SH-SY5Y (cell line): ENCODE results near the gene ZNF280A.

Source experiments
- GATA2 ChIP-seq: IDR thresholded peaks from 2 replicates; pipeline ENCODE4 v1.6.1; 2011; ENCODE audit warnings: mild to moderate bottlenecking, low read depth, low read length
- GATA3 ChIP-seq: IDR thresholded peaks from 2 replicates; pipeline ENCODE4 v1.6.1; 2011; ENCODE audit warnings: low read depth, mild to moderate bottlenecking, low read length, moderate library complexity

DNA sequence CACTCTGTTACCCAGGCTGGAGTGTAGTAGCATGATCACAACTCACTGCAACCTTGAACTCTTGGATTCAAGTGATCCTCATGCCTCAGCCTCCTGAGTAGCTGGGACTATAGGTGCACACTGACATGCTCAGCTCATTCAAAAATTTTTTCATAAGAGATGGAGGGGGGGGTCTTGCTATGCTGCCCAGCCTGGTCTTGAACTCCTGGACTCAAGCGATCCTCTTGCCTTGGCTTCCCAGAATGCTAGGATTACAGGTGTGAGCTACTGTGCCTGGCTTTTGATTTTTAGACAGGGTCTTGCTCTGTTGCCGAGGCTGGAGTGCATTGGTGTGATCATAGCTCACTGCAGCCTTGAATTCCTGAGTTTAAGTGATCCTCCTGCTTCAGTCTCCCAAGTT, 25.0 kb upstream of the ZNF280A start:
- TF ChIP-seq GATA2, result no peak
- TF ChIP-seq GATA3, result no peak
